GM23248 (cell line): ENCODE results near the gene PSMB7. TPM values are rescaled to one million over a fixed set of nuclear protein-coding genes. Genes with fewer than 3 reads are reported as not detected.
A peak's percentile ranks its signal among the peaks of the same experiment; 100 is the strongest.

Experiments
- DNase-seq: peaks from one replicate; pipeline ENCODE4 v3.0.0-alpha.2; 2015
- H2AFZ ChIP-seq: fragments of 200-600 bp; sonication (generic); 2 replicates; pipeline ENCODE4 v1.6.1; 2016; ENCODE audit warnings: antibody characterized with exemption
- H3F3A ChIP-seq: fragments of 200-600 bp; sonication (generic); 2 replicates; pipeline ENCODE4 v1.6.1; 2016; ENCODE audit warnings: mild to moderate bottlenecking, antibody characterized with exemption, mixed run types; ENCODE audit not compliant: insufficient read depth
- H3K27ac ChIP-seq: fragments of 200-600 bp; sonication (generic); 2 replicates; pipeline ENCODE4 v1.5.1; 2016; ENCODE audit warnings: mild to moderate bottlenecking
- H3K27me3 ChIP-seq: fragments of 200-600 bp; sonication (generic); replicated peaks from 2 replicates; pipeline ENCODE4 v1.6.1; 2016; ENCODE audit warnings: mild to moderate bottlenecking; ENCODE audit not compliant: insufficient read depth
- H3K36me3 ChIP-seq: fragments of 200-600 bp; sonication (generic); 2 replicates; pipeline ENCODE4 v1.6.1; 2016; ENCODE audit warnings: low read depth, mild to moderate bottlenecking
- H3K4me1 ChIP-seq: fragments of 200-600 bp; sonication (generic); 2 replicates; pipeline ENCODE4 v1.6.1; 2016; ENCODE audit warnings: mild to moderate bottlenecking; ENCODE audit not compliant: insufficient read depth
- H3K4me2 ChIP-seq: fragments of 200-600 bp; sonication (generic); one replicate; pipeline ENCODE4 v1.6.1; 2016; ENCODE audit warnings: mild to moderate bottlenecking; ENCODE audit not compliant: unreplicated experiment
- H3K4me3 ChIP-seq: fragments of 200-600 bp; sonication (generic); 2 replicates; pipeline ENCODE4 v1.5.1; 2016; ENCODE audit warnings: mild to moderate bottlenecking
- H3K79me2 ChIP-seq: fragments of 200-600 bp; sonication (generic); 2 replicates; pipeline ENCODE4 v1.6.1; 2016; ENCODE audit warnings: mild to moderate bottlenecking; ENCODE audit not compliant: insufficient read depth
- H3K9ac ChIP-seq: fragments of 200-600 bp; sonication (generic); 2 replicates; pipeline ENCODE4 v1.6.1; 2016; ENCODE audit warnings: mild to moderate bottlenecking
- H3K9me2 ChIP-seq: fragments of 200-600 bp; sonication (generic); 2 replicates; pipeline ENCODE4 v1.6.1; 2016; ENCODE audit warnings: mixed run types, mild to moderate bottlenecking, moderate library complexity; ENCODE audit not compliant: insufficient read depth
- H3K9me3 ChIP-seq: fragments of 200-600 bp; sonication (generic); one replicate; pipeline ENCODE4 v1.6.1; 2017; ENCODE audit warnings: low read depth
- H4K20me1 ChIP-seq: fragments of 200-600 bp; sonication (generic); 2 replicates; pipeline ENCODE4 v1.6.0; 2016; ENCODE audit not compliant: insufficient read depth
- EZH2 ChIP-seq: fragments of 200-600 bp; sonication (generic); IDR thresholded peaks from 2 replicates; pipeline ENCODE4 v1.6.1; 2018; ENCODE audit warnings: antibody characterized with exemption, mild to moderate bottlenecking; ENCODE audit not compliant: insufficient read depth, poor library complexity, severe bottlenecking
- EZH2phosphoT487 ChIP-seq: fragments of 200-600 bp; sonication (generic); IDR thresholded peaks from 2 replicates; pipeline ENCODE4 v1.6.1; 2018; ENCODE audit warnings: antibody characterized with exemption, moderate library complexity, mild to moderate bottlenecking, low read depth; ENCODE audit not compliant: insufficient read depth
- WGBS, 2 experiments: methylation state at CpG; one replicate each; pipeline ENCODE4 v1.1.6; 2015 to 2017; ENCODE audit warnings: low lambda C conversion rate in 2 of 2, low coverage in 1 of 2; ENCODE audit errors: missing lambda C conversion rate in 2 of 2; 5-methylcytosine and 5-hydroxymethylcytosine counted together
- in situ Hi-C: fragments of 300-500 bp; cut with MboI; formaldehyde crosslinking; loops from 2 replicates; pipeline ENCODE4 v1.15.0; 2020
- polyA plus RNA-seq: library from polyadenylated mRNA; unstranded; fragments of >200 nt; fragmentation: Nextera tagmentation; extraction: Ambion mirVana; gene quantifications from 2 replicates; pipeline ENCODE4 v1.2.1, GENCODE V29; 2016
- total RNA-seq: library from RNA; depleted of rRNA; stranded (reverse); fragments of >200 nt; shearing (Covaris generic); gene quantifications from 2 replicates; pipeline ENCODE4 v1.2.3, GENCODE V29; 2014

The PSMB7 gene
- total and polyA plus RNA-seq, 2 experiments from 2014 or later = 202 to 245 TPM

GRCh38 chr9:124420991-124421543, 5.8 kb upstream of the PSMB7 start:
- H3K9ac ChIP-seq = no peak overlapping the region
- no peaks in the 10 kb centered on the region for H4K20me1 ChIP-seq
- DNase-seq = peak; percentile 23
- no peaks in the 10 kb centered on the region for H3K79me2 ChIP-seq
- no peaks in the 10 kb centered on the region for H3K9me2 ChIP-seq
- no peak overlapping the region for H3K4me2 ChIP-seq
- WGBS, 2 experiments = 88 to 92% methylated on average over 7 of the region's 7 CpGs
- in situ Hi-C loops = loop anchor here (5.0 to 25.0 kb wide), 2 partner anchors 116 to 291 kb away; no protein-coding TSS in a partner anchor
- no peaks in the 10 kb centered on the region for H3F3A ChIP-seq
- no peak overlapping the region for H2AFZ ChIP-seq
- H3K27me3 ChIP-seq = no peaks in the 10 kb centered on the region
- no peak overlapping the region for H3K27ac ChIP-seq
- TF ChIP-seq EZH2phosphoT487 (no peak), EZH2 (no peak)
- H3K4me1 ChIP-seq = no peaks in the 10 kb centered on the region
- H3K4me3 ChIP-seq = no peak overlapping the region
- no peaks in the 10 kb centered on the region for H3K9me3 ChIP-seq
- no peaks in the 10 kb centered on the region for H3K36me3 ChIP-seq

- H3K4me1 ChIP-seq = no peaks in the 10 kb centered on the region
- DNase-seq = no peak
- no peaks in the 10 kb centered on the region for H3K9me3 ChIP-seq
- H4K20me1 ChIP-seq = no peaks in the 10 kb centered on the region
- H3K27me3 ChIP-seq = no peaks in the 10 kb centered on the region
- H3K4me2 ChIP-seq = no peak overlapping the region
- H3K36me3 ChIP-seq = no peaks in the 10 kb centered on the region
- in situ Hi-C loops = loop anchor here (5.0 to 25.0 kb wide), 2 partner anchors 117 to 292 kb away; no protein-coding TSS in a partner anchor
- TF ChIP-seq EZH2 (no peak), EZH2phosphoT487 (no peak)
- peaks cover 2% of the 10 kb centered on the region for H3K79me2 ChIP-seq
- H3F3A ChIP-seq = no peaks in the 10 kb centered on the region
- H3K27ac ChIP-seq = no peak overlapping the region
- no peaks in the 10 kb centered on the region for H3K9me2 ChIP-seq
- WGBS, 2 experiments = 78 to 82% methylated on average over 6 of the region's 6 CpGs
- H2AFZ ChIP-seq = peak overlapping the region; percentile 49; the same call in 1 of the 2 replicates
- no peak overlapping the region for H3K9ac ChIP-seq
- H3K4me3 ChIP-seq = no peak overlapping the region
Measured at GRCh38 chr9:124419832-124420489, 4.7 kb upstream of the PSMB7 start.

- in situ Hi-C loops = loop anchor here (25.0 kb wide), 1 partner anchor 296 kb away; no protein-coding TSS in a partner anchor
- no peak overlapping the region for H3K9ac ChIP-seq
Measured at GRCh38 chr9:124415852-124416484, 726 bp upstream of the PSMB7 start.

GRCh38 chr9:124414612-124415011, 630 bp downstream of the PSMB7 start:
- H2AFZ ChIP-seq = peak overlapping the region; percentile 91
- DNase-seq = peak; percentile 41
- H3K27ac ChIP-seq = peak overlapping the region; percentile 63
- peaks cover 40% of the 10 kb centered on the region for H3F3A ChIP-seq
- 11 to 12% methylated on average over 13 of the region's 13 CpGs for WGBS, 2 experiments
- TF ChIP-seq EZH2 = no peak
- TF ChIP-seq EZH2phosphoT487 = no peak
- H3K4me2 ChIP-seq = peak overlapping the region; percentile 88
- H3K4me3 ChIP-seq = peak overlapping the region; percentile 92
- H3K9ac ChIP-seq = peak overlapping the region; percentile 94
- no peaks in the 10 kb centered on the region for H4K20me1 ChIP-seq
- peaks cover 40% of the 10 kb centered on the region for H3K79me2 ChIP-seq
- peaks cover 35% of the 10 kb centered on the region for H3K36me3 ChIP-seq
- peaks cover 46% of the 10 kb centered on the region for H3K4me1 ChIP-seq
- no peaks in the 10 kb centered on the region for H3K9me2 ChIP-seq
- H3K27me3 ChIP-seq = no peaks in the 10 kb centered on the region
- in situ Hi-C loops = loop anchor here (25.0 kb wide), 1 partner anchor 298 kb away; no protein-coding TSS in a partner anchor
- no peaks in the 10 kb centered on the region for H3K9me3 ChIP-seq

More at GRCh38 chr9:124415852-124416484, 726 bp upstream of the PSMB7 start:
- H3F3A ChIP-seq = peaks cover 34% of the 10 kb centered on the region
- no peak overlapping the region for H3K27ac ChIP-seq
- no peaks in the 10 kb centered on the region for H3K27me3 ChIP-seq
- no peak for DNase-seq
- H3K4me1 ChIP-seq = peaks cover 32% of the 10 kb centered on the region
- H3K9me3 ChIP-seq = no peaks in the 10 kb centered on the region
- TF ChIP-seq EZH2phosphoT487 (no peak), EZH2 (no peak)
- peaks cover 25% of the 10 kb centered on the region for H3K36me3 ChIP-seq
- H4K20me1 ChIP-seq = no peaks in the 10 kb centered on the region
- no peaks in the 10 kb centered on the region for H3K9me2 ChIP-seq
- peak overlapping the region; percentile 43 for H3K4me2 ChIP-seq
- WGBS, 2 experiments = 83 to 84% methylated on average over 17 of the region's 17 CpGs
- H3K4me3 ChIP-seq = peak overlapping the region; percentile 92
- peak overlapping the region; percentile 91 for H2AFZ ChIP-seq
- H3K79me2 ChIP-seq = peaks cover 26% of the 10 kb centered on the region
